NCI-H1092 treated with DMSO at 0.1 percent for 48 hours (cell line): ENCODE data around the gene LRRC37A3.
"Not testable (repeated sequence)": the region's sequence is repeated elsewhere in the genome, so short reads cannot be mapped to it uniquely, and the experiment has no call there.

Source experiments
- DNase-seq: peaks from one replicate; lab custom pipeline; 2025; lab: John Stamatoyannopoulos, UW

The LRRC37A3 gene

DNA sequence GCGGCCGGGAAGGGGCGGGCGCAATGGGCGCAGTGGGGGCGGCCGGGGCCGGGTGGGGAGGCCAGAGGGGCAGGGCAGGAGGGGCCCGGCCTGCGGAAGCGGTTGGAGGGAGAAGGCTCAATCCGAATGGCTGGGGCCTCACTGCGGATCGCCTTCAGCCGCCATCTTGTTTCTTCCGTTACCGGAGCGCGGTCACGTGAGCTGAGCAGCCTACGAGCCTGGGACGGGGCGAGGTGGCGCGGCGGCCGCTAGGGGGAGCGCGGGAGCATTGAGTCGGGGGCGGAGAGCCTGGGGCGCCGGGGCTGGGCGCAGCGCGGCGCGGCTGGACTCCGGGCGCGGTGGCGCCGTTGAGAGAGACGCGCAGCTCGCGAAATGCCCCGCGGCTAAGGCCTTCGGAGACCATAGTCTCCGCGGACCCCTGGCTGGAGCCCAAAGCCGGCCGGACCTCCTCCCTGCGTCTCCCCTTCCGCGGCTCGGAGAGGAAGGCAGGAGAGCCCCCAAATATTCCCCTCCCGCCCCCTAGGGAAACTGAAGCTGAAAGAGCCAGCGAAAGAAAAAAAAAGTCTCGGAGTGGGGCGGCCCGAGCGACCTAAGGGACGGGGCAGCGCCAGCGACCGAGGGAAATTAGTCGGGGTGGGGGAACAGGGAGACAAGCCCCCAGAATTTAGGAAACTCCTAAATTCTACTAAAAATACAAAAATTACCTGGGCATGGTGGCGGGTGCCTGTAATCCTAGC, at the start of gene LRRC37A3:
Gene LRRC37A3 (minus strand): TSS at position 190 of the 737 bp plus-strand sequence. CDS start 22,221 bp downstream, outside the sequence.
- DNase-seq, result peak; percentile 95

DNA sequence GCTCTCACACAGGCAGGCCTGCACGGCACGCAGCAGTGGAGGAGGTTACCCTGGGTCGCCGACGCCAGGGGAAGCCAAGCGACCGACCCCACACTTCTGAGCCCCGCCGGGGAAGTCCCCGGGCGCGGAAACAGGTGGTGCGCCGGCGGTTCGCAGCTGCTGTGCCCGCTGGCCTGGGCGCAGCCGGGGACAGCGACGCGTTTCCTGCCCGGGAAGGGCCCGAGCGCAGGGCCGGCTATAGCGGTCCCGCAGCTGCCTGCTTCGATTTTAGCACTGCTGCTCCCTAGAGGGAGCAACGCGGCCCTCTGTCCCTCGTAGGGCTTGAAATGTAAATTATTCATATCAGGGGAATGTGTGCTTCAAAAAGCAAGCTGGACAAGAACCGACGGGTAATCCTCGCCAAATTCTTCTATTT, 46.6 kb upstream of the LRRC37A3 start:
- DNase-seq, result peak; percentile 47

DNA sequence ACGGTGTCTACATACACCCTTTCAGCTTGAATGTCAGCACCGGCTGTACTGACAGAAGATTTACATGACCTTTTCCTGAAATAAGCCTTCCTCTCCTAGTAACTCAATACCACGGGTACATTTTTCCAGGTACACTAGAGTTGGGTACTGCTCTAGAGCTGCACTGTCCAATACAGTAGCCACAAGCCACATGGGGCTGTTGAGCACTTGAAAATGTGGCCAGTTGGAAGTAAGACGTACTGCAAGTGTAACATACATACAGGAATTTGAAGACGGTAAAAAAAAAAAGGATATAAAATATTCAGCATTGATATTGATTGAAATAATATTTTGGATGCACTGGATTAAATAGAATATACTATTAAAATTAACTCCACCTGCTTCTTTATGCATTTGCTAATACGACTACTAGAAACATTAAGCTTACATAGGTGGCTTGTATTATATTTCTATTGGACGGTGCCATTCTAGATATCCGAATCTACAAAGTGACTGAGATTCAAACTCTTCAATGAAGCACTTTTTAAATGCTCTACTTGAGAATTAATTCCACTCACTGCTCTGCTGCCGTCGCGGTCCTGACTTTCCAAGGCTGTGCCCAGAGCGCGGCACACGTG, 46.1 kb upstream of the LRRC37A3 start:
- peak; percentile 11 for DNase-seq

DNA sequence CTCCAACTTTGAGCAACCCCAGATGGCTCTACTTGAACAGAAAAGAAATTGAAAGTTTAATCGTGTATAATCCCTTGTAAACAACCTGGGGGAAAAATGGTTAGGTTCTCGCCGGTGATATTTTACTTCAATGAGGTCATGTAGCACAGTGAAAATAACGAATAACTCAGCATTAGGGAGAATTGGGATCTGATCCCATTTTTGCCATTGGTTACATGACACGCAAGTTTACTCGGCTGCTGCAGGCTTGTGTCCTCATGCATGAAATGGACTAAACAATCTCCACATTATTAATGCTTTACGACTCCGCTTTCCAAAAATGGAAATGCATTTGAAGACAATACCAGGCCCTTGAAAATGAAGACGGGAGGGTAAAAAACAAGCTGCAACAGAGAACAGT, 45.5 kb upstream of the LRRC37A3 start:
- no peak for DNase-seq

- not testable (repeated sequence) for DNase-seq
Measured at GRCh38 chr17:64963814-64964213, 44.5 kb upstream of the LRRC37A3 start.

- DNase-seq, result peak; percentile 67
Measured at GRCh38 chr17:64961563-64962378, 42.5 kb upstream of the LRRC37A3 start.

DNA sequence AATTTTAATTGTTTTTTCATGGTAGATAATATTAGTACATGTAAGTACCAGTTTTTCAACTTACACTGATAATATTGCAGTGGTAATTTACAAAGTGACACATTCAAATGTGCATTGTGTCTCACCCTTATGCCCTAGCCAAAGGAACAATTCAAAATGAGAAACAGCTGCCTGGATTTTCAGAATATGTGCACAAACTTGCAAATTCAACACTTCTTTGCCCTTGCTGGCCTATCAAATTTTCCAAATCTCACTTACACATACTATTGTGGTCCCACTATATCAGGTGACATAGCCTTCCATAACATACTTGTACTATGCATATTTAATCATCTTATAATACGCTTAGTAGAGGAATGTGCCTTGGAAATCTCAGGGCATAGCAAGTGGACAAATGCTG, 32.6 kb upstream of the LRRC37A3 start:
- no peak for DNase-seq

DNA sequence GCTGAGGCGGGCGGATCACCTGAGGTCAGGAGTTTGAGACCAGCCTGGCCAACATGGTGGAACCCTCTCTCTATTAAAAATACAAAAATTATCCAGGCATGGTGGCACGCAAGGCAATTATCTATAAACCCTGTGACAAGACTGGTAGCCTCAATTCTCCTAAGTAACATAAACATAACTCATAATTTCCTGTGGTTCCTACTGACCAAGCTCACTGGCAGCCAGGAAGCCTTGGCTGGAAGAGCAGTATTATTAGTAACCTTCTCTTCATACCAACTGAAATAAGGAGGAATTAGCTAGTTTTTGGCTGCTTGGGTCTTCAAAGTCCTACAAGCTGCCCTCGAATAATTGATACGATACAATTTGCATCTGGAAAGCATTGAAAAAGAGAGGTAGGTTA, 31.6 kb upstream of the LRRC37A3 start:
- DNase-seq, result no peak

DNA sequence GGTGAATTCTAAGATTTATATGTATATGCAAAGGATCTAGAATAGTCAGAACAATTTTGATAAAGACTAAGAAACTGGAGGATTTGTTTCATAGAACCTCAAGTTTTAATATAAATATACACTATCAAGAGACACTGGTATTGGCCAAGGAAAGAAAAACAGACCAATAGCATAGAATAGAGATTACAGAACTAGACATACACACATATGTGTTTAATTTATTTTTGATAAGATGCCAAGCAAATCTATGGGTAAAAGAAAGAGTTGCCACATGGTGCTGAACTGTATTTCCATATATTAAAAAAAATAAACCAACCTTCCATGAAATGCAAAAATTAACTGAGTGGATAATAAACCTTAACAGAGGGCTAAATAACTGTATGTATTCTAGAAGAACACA, 27.9 kb upstream of the LRRC37A3 start:
- DNase-seq, result no peak

DNA sequence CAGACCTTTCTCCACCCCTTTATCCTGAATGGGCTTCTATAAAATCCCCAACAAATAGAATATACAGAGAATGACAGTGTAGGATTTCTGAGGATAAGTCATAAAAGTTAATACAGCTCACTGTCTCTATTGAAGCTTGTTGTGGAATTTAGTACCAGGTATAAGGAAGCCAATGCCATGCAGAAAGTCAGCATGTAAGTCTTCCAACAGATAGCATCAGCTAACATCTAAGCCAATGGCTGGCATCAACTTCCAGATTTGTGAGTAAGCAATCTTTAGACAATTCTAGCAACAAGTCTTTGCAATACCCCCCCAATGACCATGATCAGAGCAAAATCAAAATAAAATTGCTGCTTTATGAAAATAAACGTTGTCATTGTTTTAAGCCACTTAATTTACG, 22.5 kb upstream of the LRRC37A3 start:
- no peak for DNase-seq

DNA sequence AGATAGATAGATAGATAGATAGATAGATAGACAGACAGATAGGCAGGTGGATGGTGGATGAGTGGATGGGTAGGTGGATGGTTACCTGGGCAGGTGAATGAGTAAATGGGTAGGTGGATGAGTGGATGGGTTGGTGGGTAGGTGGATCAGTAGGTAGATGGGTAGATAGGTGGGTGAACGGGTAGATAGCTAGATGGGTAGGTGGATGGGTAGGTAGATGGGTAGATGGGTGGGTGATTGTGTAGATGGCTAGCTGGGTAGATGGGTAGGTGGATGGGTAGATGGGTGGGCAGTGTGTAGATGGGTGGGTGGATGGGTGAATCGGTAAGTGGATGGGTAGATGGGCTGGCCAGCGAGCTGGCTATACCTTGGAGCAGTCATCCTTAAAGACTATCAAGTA, 21.8 kb upstream of the LRRC37A3 start:
- no peak for DNase-seq

GRCh38 chr17:64940055-64940454, 20.8 kb upstream of the LRRC37A3 start:
- no peak for DNase-seq

DNA sequence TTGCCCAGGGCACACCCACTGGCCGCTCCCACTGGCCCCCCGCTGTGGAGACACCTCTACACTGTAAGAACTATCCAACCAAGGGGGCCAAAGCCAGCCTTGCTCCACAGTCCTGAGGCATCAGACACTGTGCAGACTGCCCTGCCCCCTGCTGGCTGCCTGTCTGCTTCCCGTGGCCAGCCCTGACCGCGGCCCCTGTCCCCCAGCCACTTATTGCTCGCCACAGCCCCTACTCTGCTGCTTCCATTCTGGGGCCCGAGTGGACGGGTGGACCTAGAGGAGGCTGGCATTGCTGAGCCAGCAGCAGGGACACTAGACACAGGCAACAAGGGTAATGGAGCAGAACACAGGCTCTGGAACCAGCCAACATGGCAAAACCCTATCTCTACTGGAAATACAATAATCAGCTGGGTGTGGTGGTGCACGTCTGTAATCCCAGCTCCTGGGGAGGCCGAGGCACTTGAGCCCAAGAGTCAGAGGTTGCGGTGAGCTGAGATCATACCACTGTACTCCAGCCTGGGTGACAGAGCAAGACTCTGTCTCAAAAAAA, 19.7 kb upstream of the LRRC37A3 start:
- DNase-seq, result no peak

GRCh38 chr17:64938290-64938689, 19.0 kb upstream of the LRRC37A3 start:
- DNase-seq, result no peak

DNA sequence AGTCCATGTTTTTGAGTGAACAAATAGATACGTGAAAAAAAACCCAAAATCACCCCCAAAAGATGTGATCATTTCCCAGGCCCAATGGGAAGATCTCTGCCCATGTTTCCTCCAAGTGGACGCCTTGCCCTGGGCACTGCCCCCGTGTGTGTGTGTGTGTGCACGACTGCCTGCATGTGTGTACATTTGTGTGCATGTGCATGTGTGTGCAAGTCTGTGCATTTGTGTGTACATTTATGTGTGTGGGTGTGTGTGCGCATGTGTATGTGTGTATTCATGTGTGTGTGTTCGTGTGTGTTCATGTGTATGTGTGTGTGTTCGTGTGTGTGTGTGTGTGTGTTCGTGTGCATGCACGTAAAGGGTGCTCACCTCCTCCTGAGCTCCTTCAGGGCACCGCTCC, 16.8 kb upstream of the LRRC37A3 start:
- DNase-seq, result no peak

DNA sequence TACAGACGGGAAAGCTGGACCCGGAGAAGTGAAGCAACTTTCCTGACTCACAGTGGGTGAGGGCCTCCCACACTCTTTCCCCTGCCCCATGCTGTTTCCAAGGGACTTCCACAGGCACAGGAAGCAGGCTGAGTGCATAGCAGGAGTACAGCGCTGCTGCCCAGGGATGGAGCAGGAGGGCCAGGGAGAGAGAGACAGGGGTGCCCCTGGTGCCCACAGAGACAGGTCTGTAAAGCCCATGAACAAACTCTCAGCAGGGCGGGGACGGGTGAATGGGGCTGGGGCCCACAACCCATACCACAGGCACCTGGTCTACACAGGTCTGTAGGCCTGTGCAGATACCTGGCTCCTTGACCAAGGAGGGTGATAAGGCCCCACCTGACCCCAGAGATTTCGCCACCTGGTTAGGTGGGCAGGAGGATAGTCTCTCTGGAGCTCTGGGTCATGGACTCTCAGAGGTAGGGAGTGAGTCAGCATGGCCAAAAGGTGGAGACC, 15.1 kb upstream of the LRRC37A3 start:
- DNase-seq, result not testable (repeated sequence)

- not testable (repeated sequence) for DNase-seq
Measured at GRCh38 chr17:64932850-64933249, 13.6 kb upstream of the LRRC37A3 start.

DNA sequence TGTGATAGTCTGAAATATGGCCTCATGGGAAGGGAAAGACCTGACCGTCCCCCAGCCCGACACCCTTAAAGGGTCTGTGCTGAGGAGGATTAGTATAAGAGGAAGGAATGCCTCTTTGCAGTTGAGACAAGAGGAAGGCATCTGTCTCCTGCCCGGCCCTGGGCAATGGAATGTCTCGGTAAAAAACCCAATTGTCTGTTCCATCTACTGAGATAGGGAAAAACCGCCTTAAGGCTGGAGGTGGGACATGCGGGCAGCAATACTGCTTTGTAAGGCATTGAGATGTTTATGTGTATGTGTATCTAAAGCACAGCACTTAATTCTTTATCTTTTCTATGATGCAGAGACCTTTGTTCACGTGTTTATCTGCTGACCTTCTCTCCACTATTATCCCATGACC, 11.1 kb upstream of the LRRC37A3 start:
- DNase-seq, result not testable (repeated sequence)

DNA sequence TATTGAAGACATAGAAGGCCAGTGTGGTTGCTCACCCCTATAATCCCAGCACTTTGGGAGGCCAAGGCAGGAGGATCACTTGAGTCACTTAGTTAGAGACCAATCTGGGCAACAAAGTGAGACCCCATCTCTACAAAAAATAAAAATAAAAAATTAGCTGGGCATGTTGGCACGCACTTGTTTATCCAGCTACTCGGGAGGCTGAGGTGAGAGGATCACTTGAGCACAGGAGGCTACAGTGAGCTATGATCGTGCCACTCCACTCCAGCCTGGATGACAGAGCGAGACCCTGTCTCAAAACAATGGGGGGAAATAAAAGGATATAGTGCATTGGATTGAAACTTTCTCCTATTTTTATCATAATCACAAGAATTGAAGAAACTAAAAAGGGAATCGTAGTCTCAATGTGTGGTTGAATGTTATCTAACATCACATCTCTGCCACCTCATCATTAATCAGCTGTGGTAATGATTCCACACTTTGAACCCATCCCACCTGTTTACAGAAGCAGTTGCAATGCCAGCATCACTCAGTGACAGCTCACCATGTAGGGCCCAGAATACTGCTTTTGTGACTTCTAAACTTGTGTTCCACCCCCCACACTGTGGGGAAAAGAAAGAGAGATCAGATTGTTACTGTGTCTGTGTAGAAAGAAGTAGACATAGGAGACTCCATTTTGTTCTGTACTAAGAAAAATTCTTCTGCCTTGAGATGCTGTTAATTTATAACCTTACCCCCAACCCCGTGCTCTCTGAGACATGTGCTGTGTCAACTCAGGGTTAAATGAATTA, 10.3 kb upstream of the LRRC37A3 start:
- not testable (repeated sequence) for DNase-seq

DNA sequence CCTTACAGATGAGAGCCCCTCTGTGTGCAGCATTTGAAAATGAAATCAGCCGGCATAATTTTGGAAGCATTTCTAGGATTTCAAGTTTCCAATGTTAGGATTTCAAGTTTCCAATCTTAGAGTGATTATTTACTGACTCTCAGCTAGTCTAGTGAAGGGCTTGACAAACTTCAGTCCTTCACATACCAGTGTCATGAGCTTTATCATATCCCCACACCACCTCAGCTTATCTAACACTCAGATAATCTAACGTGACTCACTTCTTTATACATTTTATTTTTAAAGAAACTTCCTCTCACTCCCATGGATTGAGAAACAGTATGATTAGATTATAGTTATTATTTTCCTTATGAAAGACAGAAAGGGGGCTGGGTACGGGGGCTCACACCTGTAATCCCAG, 9.4 kb upstream of the LRRC37A3 start:
- DNase-seq, result not testable (repeated sequence)

DNA sequence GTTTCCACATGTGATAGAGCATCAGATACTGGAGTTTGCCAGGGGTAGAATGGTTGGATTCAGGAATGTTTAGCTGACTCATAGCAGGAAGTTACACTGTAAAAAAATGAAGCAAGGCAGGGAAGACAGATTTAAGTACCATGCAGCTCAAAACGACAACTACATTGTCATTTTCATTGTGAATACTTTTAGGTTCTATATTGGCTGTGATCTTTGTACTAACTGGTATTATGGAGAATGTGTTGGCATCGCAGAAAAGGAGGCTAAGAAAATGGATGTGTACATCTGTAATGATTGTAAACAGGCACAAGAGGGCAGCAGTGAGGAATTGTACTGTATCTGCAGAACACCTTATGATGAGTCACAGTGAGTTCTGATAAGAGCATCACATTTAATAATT, 8.2 kb upstream of the LRRC37A3 start:
- DNase-seq, result peak; percentile 63
